ENCODE measurements around the gene GRIPAP1. TPM values are rescaled to one million over a fixed set of nuclear protein-coding genes. Genes with fewer than 3 reads are reported as not detected.
A peak's percentile ranks its signal among the peaks of the same experiment; 100 is the strongest.

The GRIPAP1 gene
- polyA plus RNA-seq, 1 experiment = 23.5 TPM

DNA sequence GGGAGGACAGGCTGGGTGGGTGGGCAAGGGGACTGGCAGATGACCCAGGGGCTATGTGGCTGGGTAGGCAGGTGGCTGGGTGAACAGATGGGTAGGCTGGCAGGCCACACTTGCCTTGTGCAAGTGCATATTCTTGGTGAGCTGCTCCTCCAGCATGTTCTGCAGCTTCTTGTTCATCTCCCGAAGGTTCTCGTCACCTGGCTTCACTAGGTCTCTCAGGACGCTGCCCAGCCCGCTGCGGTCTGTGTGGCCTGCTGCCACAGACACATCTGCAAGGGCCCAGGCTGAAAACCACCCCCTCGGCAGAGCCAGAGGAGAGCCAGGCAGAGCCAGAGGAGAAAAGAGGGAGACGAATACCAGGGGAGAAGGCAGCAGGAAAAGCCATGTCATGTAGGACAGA, 27.0 kb downstream of the GRIPAP1 start:
- ChIA-PET CTCF (no interaction called here), POLR2A (no interaction called here)
- Histone ChIP-seq H3K4me3 (ENCODE audit: low read depth, low read length) (no peak overlapping the region), H3K27me3 (ENCODE audit: control insufficient read depth, insufficient read depth, low read length) (no peaks in the 10 kb centered on the region), H3K36me3 (ENCODE audit: control insufficient read depth, insufficient read depth, low read length) (peaks cover 12% of the 10 kb centered on the region)
- TF ChIP-seq, protein P1, sequence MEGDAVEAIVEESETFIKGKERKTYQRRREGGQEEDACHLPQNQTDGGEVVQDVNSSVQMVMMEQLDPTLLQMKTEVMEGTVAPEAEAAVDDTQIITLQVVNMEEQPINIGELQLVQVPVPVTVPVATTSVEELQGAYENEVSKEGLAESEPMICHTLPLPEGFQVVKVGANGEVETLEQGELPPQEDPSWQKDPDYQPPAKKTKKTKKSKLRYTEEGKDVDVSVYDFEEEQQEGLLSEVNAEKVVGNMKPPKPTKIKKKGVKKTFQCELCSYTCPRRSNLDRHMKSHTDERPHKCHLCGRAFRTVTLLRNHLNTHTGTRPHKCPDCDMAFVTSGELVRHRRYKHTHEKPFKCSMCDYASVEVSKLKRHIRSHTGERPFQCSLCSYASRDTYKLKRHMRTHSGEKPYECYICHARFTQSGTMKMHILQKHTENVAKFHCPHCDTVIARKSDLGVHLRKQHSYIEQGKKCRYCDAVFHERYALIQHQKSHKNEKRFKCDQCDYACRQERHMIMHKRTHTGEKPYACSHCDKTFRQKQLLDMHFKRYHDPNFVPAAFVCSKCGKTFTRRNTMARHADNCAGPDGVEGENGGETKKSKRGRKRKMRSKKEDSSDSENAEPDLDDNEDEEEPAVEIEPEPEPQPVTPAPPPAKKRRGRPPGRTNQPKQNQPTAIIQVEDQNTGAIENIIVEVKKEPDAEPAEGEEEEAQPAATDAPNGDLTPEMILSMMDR (IDR thresholded peaks at IDR 0.05; ENCODE audit: insufficient read depth, low read depth, low read length) = no peak
- DNase-seq (ENCODE audit: low read depth) = no peak

DNA sequence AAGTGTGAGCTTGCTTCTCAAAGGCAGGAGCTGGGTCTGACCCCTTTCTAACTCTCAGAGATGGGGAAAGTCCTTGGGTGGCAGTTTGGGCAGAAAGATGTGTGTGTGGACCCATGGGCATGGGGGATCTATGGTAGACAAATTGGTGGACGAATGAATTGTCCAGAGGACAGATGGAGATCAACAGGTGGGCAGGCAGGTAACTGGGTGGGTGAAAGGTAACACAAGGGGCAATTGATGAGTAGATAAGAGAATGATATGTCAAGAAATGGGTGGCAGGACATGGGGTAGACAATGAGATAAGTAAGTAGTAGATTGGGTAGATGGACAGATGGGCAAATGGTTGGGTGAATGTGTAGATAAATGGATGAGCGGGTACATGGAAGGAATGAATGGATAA, 27.5 kb downstream of the GRIPAP1 start:
- Histone ChIP-seq H3K27me3 (ENCODE audit: control insufficient read depth, insufficient read depth, low read length) (no peaks in the 10 kb centered on the region), H3K36me3 (ENCODE audit: control insufficient read depth, insufficient read depth, low read length) (peaks cover 12% of the 10 kb centered on the region), H3K4me3 (ENCODE audit: low read depth, low read length) (no peak overlapping the region)
- no peak for DNase-seq (ENCODE audit: low read depth)
- ChIA-PET POLR2A (no interaction called here), CTCF (no interaction called here)
- TF ChIP-seq, protein P1 (IDR thresholded peaks at IDR 0.05; ENCODE audit: insufficient read depth, low read depth, low read length) = no peak

DNA sequence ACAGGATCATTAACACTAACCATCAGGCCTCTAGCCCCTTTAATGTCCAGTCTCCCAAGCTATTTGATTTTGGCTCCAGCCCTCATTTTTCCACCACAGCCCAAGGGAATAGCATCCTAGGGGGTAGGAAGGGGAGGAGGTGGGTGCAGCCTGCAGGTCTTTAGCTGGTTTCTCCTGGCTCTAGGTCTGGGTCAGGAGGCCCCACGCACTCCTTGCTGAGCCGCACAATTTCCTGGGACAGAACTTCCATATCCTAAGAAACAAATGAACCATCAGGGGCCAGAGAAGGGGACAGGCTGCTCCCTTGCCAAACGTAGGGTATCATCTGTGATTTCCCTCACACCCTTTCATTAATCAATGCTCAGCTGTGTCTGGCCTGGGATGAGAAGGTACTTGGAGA, 28.0 kb downstream of the GRIPAP1 start:
- H3K4me3 ChIP-seq (ENCODE audit: low read depth, low read length) = no peak overlapping the region
- TF ChIP-seq, protein P1 (IDR thresholded peaks at IDR 0.05; ENCODE audit: insufficient read depth, low read depth, low read length) = no peak
- H3K36me3 ChIP-seq (ENCODE audit: control insufficient read depth, insufficient read depth, low read length) = peaks cover 12% of the 10 kb centered on the region
- ChIA-PET POLR2A (no interaction called here), CTCF (no interaction called here)
- DNase-seq (ENCODE audit: low read depth) = no peak
- H3K27me3 ChIP-seq (ENCODE audit: control insufficient read depth, insufficient read depth, low read length) = no peaks in the 10 kb centered on the region

DNA sequence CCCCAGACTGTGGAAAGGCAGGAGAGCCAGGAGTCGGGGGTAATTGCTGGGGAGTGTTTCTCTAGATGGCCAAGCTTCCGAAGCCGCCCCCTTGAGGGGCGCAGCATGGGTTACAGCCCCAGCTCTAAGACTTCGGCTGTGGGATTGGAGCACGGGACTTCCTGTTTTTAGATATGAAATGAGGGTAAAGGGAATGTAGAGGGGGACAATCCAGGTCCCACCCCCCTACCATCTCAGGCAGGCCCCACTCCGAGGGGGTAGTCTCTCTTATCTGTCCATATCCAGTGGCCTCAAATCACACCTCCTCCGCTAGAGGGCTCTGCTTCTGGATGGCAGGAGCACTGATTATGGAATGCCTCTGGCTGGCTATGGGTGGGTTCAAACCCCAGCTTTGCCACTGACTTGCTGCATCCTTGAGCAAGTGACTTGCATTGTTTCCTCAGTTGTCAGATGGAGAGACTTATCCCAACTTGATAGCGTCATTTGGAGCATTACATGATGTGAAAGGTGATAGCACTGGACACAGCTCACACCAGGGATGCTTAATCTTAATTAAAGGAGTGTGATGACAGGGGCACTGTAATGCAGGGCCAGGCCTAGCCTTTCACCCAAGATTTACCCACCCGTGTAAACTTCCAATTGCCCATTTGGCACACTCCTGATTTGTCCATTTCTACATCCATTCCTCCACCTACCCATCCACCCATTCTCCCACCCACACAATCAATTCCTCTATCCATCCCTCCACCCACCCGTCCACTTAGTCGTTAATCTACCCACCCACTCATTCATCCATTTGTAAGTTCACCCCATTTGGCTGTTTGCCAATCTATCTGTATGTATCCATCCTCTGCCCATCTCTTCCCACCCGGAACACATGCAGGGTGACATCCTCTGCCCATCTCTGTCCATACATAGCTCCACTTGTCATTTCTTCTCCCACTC, 29.6 kb downstream of the GRIPAP1 start:
- peaks cover 12% of the 10 kb centered on the region for H3K36me3 ChIP-seq (ENCODE audit: control insufficient read depth, insufficient read depth, low read length)
- ChIA-PET CTCF (interaction anchor here (0.6 to 2.2 kb wide), 12 partner anchors 10 to 134 kb away, joined by 3 to 9 read pairs (median 4); partner anchors contain the start of genes OTUD5 and TFE3), POLR2A (interaction anchor here (0.5 kb wide), 1 partner anchor 71 kb away, joined by 4 read pairs; the partner anchor contains the start of gene TFE3)
- peak overlapping the region; percentile 38 for H3K4me3 ChIP-seq (ENCODE audit: low read depth, low read length)
- TF ChIP-seq, protein P1 (IDR thresholded peaks at IDR 0.05; ENCODE audit: insufficient read depth, low read depth, low read length) = peak; percentile 65
- DNase-seq (ENCODE audit: low read depth) = no peak
- H3K27me3 ChIP-seq (ENCODE audit: control insufficient read depth, insufficient read depth, low read length) = no peaks in the 10 kb centered on the region

All from BJ (cell line).